ENCODE data around the gene DCXR.

The DCXR gene

DNA sequence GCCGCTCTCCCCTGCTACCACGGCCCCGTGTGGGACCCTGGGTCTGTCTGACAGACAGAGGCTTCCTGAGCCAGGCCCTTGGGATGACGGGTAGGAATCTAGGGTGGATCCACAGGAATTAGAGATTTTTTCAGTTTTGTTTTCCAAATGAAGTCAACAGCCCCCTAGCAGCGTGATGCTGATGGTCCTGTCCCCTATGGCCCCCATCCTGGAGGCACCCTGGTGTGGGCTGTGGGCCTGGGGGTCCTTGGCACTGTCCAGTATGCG, 30.3 kb downstream of the DCXR start:
- no peaks in the 10 kb centered on the region; the same call in 1 of the 2 replicates for H3K27me3 ChIP-seq (ENCODE audit: insufficient read depth, low read length)
- no peak overlapping the region for H3K9ac ChIP-seq (ENCODE audit: low read length)
- H3K79me2 ChIP-seq (ENCODE audit: insufficient read depth, low read length), result no peaks in the 10 kb centered on the region
- H3K36me3 ChIP-seq (ENCODE audit: insufficient read depth, low read length), result no peaks in the 10 kb centered on the region; the same call in 1 of the 2 replicates
- H3K9me3 ChIP-seq (ENCODE audit: low read length), result no peaks in the 10 kb centered on the region
- H3F3A ChIP-seq (ENCODE audit: insufficient read depth, low read length), result no peaks in the 10 kb centered on the region
- no peaks in the 10 kb centered on the region for H4K20me1 ChIP-seq (ENCODE audit: insufficient read depth, low read length)
- no peak overlapping the region for H2AFZ ChIP-seq (ENCODE audit: low read length)
- TF ChIP-seq EZH2 (IDR thresholded peaks at IDR 0.05; ENCODE audit: borderline replicate concordance, low read length), result no peak
- TF ChIP-seq, protein P1, sequence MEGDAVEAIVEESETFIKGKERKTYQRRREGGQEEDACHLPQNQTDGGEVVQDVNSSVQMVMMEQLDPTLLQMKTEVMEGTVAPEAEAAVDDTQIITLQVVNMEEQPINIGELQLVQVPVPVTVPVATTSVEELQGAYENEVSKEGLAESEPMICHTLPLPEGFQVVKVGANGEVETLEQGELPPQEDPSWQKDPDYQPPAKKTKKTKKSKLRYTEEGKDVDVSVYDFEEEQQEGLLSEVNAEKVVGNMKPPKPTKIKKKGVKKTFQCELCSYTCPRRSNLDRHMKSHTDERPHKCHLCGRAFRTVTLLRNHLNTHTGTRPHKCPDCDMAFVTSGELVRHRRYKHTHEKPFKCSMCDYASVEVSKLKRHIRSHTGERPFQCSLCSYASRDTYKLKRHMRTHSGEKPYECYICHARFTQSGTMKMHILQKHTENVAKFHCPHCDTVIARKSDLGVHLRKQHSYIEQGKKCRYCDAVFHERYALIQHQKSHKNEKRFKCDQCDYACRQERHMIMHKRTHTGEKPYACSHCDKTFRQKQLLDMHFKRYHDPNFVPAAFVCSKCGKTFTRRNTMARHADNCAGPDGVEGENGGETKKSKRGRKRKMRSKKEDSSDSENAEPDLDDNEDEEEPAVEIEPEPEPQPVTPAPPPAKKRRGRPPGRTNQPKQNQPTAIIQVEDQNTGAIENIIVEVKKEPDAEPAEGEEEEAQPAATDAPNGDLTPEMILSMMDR (IDR thresholded peaks at IDR 0.05; ENCODE audit: low read length), result no peak
- no peak overlapping the region for H3K4me2 ChIP-seq (ENCODE audit: low read length)
- H3K4me3 ChIP-seq (ENCODE audit: low read depth, low read length, poor library complexity, severe bottlenecking), result no peak overlapping the region
- H3K27ac ChIP-seq (ENCODE audit: low read depth, low read length, poor library complexity, severe bottlenecking), result no peak overlapping the region
- H3K9me2 ChIP-seq (ENCODE audit: low read depth, low read length), result no peaks in the 10 kb centered on the region
- no peaks in the 10 kb centered on the region for H3K4me1 ChIP-seq (ENCODE audit: insufficient read depth, low read length, severe bottlenecking)

DNA sequence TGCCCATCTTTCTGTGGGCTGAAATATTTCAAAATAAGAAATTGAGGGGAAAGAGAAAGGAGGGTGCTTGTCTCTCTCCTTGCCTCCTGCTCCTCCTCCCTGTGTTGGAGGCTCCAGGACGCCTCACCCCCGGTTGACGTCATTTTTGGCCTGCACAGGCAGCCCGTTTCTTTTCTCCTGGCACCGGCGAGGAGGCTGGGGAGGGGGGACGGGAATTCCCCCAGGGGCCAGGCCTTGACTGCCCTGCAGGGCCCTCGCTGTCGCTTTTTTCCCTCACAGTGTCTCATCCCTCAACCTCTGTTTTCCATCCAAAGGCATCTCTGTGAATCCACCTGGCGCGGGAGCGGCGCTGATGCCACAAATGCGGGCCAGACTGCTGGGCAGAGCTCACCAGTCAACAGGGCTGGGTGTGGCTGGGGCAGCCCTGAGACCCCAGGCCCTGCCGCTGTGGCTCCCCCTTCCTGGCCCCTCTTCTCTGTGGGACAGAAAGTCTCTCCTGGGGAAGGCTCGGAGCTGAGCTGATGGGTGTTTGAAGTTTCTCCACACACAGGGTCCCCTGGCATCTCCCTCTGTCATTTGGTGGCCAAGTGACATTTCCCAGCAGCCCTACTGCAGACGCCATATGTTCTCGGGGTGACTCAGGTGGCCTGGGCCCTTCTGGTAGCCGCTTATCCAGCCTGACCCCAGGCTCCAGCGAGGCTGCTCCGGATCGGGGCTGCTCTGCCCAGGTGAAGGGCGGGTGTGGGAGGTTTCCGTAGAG, 30.8 kb downstream of the DCXR start:
- H3K9me3 ChIP-seq (ENCODE audit: low read length), result no peaks in the 10 kb centered on the region
- no peak overlapping the region for H3K4me2 ChIP-seq (ENCODE audit: low read length)
- H3K36me3 ChIP-seq (ENCODE audit: insufficient read depth, low read length), result no peaks in the 10 kb centered on the region
- H3K27ac ChIP-seq (ENCODE audit: low read depth, low read length, poor library complexity, severe bottlenecking), result no peak overlapping the region
- no peaks in the 10 kb centered on the region for H4K20me1 ChIP-seq (ENCODE audit: insufficient read depth, low read length)
- no peaks in the 10 kb centered on the region for H3K79me2 ChIP-seq (ENCODE audit: insufficient read depth, low read length)
- no peak overlapping the region for H2AFZ ChIP-seq (ENCODE audit: low read length)
- H3F3A ChIP-seq (ENCODE audit: insufficient read depth, low read length), result no peaks in the 10 kb centered on the region
- TF ChIP-seq, protein P1 (IDR thresholded peaks at IDR 0.05; ENCODE audit: low read length), result no peak
- no peak for TF ChIP-seq EZH2 (IDR thresholded peaks at IDR 0.05; ENCODE audit: borderline replicate concordance, low read length)
- no peaks in the 10 kb centered on the region; the same call in 1 of the 2 replicates for H3K27me3 ChIP-seq (ENCODE audit: insufficient read depth, low read length)
- no peaks in the 10 kb centered on the region for H3K9me2 ChIP-seq (ENCODE audit: low read depth, low read length)
- H3K9ac ChIP-seq (ENCODE audit: low read length), result no peak overlapping the region
- H3K4me3 ChIP-seq (ENCODE audit: low read depth, low read length, poor library complexity, severe bottlenecking), result no peak overlapping the region
- H3K4me1 ChIP-seq (ENCODE audit: insufficient read depth, low read length, severe bottlenecking), result no peaks in the 10 kb centered on the region

DNA sequence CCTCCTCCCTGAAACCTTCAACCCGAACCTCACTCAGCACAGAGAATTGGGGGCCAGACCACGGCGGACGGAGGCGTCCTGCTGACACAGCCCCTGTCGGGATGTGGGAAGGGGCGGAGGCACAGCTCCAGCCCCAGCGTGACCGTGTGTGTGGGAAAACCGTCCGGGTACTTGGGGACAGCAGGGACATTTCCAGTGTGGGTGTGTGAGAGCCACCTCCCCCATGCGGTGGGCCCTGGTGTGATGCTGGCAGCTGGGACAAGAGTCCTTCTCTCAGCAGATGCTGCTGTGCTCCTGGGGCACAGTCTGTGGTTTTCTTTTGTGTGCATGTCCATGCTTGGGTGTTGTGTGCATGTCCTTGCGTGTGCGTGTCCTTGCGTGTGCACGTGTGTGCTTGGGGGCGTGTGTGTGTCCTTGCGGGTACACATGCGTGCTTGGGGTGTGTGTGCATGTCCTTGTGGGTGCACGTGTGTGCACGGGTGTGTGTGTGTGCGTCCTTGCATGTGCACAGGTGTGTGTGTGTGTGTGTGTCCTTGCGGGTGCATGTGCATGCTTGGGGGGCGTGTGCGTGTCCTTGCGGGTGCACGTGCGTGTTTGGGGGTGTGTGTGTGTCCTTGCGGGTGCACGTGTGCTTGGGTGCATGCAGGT, 31.7 kb downstream of the DCXR start:
- H3K4me2 ChIP-seq (ENCODE audit: low read length), result no peak overlapping the region
- no peaks in the 10 kb centered on the region for H3K36me3 ChIP-seq (ENCODE audit: insufficient read depth, low read length)
- H3K4me1 ChIP-seq (ENCODE audit: insufficient read depth, low read length, severe bottlenecking), result no peaks in the 10 kb centered on the region
- no peaks in the 10 kb centered on the region for H4K20me1 ChIP-seq (ENCODE audit: insufficient read depth, low read length)
- no peak for TF ChIP-seq EZH2 (IDR thresholded peaks at IDR 0.05; ENCODE audit: borderline replicate concordance, low read length)
- TF ChIP-seq, protein P1 (IDR thresholded peaks at IDR 0.05; ENCODE audit: low read length), result no peak
- no peak overlapping the region for H3K27ac ChIP-seq (ENCODE audit: low read depth, low read length, poor library complexity, severe bottlenecking)
- no peak overlapping the region for H3K9ac ChIP-seq (ENCODE audit: low read length)
- no peaks in the 10 kb centered on the region; the same call in 1 of the 2 replicates for H3K27me3 ChIP-seq (ENCODE audit: insufficient read depth, low read length)
- no peaks in the 10 kb centered on the region for H3F3A ChIP-seq (ENCODE audit: insufficient read depth, low read length)
- H3K4me3 ChIP-seq (ENCODE audit: low read depth, low read length, poor library complexity, severe bottlenecking), result no peak overlapping the region
- no peaks in the 10 kb centered on the region for H3K9me3 ChIP-seq (ENCODE audit: low read length)
- H3K9me2 ChIP-seq (ENCODE audit: low read depth, low read length), result no peaks in the 10 kb centered on the region
- H3K79me2 ChIP-seq (ENCODE audit: insufficient read depth, low read length), result no peaks in the 10 kb centered on the region
- no peak overlapping the region for H2AFZ ChIP-seq (ENCODE audit: low read length)

Data from OCI-LY1 (cell line).